CD4-positive, alpha-beta T cell treated with Interleukin-17A for 4 hours (primary cell): Measurements from ENCODE around the gene TPRKB.
"Not testable (repeated sequence)": the region's sequence is repeated elsewhere in the genome, so short reads cannot be mapped to it uniquely, and the experiment has no call there.

ENCODE experiments used
- DNase-seq: peaks from one replicate; pipeline ENCODE4 v3.0.0-alpha.2; 2020; ENCODE audit warnings: mixed read lengths

TPRKB gene

DNA sequence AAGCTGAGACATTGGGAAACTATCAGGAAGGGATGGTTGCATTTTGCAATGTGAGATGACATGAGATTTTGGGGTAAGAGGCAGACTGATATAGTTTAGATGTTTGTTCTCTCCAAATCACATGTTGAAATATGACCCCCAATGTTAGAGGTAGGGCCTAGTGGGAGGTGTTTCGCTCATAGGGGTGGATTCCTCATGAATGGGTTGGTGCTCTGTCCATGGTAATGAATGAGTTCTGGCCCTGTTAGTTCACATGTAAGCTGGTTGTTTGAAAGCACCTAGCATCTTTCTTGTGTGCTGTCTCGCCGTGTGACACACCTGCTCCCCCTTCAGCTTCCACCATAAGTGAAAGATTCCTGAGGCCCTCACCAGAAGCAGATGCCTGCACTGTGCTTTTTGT lies 37.7 kb downstream of the TPRKB start:
- DNase-seq, result no peak

DNA sequence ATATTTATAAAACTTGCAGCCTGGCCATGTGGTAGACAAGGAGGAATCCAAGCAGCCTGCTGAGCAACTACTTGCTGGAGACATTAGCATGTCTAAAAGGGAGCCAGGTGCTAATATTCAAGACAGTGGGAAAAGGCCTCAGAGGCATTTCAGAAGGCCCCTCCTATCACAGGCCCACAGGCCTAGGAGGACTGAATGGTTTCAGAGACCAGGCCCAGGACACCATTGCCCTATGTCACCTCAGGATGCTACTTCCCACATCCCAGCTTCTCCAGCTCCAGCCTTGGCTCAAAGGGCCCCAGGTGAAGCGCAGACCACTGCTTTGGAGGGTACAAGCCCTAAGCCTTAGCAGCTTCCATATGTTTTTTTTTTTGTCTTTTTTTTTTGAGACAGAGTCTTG lies 39.0 kb downstream of the TPRKB start:
- DNase-seq, result no peak

DNA sequence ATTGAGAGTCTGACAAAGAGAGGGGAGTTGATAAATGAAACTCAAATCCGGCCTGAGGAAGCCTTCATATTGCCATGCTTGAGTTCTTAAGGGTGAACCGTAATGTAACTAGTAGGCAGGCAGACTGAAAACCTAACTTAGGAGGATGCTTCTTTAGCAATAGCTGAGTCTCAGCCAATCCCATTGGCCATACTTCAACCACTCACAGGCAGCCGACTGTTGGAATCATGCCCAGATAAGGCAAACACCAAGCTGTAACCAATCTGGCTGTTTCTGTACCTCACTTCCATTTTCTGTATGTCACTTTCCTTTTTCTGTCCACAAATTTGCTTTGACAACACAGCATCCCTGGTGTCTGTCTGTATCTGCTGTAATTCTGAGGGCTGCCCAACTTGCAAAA lies 39.5 kb downstream of the TPRKB start:
- DNase-seq, result no peak

DNA sequence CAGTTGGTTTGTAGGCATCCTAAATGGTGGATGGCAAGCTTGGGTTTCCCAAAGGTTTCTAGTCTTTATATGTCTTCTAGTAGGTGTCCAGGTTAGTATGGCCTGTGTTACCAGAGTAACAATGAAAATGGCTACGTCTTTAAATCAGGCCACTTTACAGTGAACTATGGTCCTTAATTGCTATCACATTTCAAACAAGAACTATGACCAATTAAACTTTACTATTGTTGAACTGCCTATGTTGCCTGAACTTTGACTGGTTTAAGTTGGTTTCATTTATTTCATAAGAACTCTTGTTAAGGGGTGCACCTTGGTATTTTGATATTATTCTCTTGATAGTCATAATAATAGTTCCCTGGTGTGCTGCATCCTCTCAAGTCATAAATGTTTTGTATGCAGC lies 40.2 kb downstream of the TPRKB start:
- DNase-seq, result not testable (repeated sequence)

- DNase-seq, result not testable (repeated sequence)
Observed at GRCh38 chr2:73696521-73696920, 40.6 kb downstream of the TPRKB start.

DNA sequence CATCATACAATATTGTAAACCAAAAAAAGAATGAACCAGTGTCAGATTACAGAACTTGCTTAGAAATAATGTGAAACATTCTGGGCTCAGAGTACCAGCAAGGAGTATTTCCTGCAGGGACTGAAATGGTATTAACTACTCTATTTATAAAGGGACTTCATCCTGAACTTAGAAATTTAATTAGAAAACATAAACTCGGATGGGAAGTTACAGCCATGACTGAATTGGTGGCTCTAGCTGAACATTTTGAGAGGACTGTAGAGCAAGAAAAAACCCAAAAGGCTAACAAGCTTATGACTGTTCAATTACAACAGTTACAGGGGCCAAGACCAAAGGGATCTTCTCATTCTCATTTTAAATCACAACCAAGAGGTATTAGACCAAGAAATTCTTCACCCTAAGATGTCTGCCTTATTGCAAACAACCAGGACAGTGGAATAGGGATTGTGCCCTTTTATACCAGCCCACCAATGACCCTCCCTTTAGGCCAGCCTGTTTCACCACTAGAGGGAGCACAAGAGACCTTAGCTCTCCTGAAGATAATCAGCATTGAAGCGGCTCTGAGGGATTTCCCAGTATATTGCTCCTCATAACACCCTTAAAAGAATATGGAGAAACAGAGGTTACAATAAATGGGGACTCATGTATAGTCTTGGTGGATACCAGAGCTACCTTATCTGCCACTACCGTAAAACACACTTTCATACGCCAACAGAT lies 46.6 kb downstream of the TPRKB start:
- DNase-seq, result peak; percentile 17

- not testable (repeated sequence) for DNase-seq
Observed at GRCh38 chr2:73688494-73688893, 48.7 kb downstream of the TPRKB start.

- DNase-seq, result no peak
Observed at GRCh38 chr2:73685764-73686438, 51.2 kb downstream of the TPRKB start.

GRCh38 chr2:73684905-73685304 lies 52.2 kb downstream of the TPRKB start:
- not testable (repeated sequence) for DNase-seq

GRCh38 chr2:73684325-73684724 lies 52.8 kb downstream of the TPRKB start:
- not testable (repeated sequence) for DNase-seq

DNA sequence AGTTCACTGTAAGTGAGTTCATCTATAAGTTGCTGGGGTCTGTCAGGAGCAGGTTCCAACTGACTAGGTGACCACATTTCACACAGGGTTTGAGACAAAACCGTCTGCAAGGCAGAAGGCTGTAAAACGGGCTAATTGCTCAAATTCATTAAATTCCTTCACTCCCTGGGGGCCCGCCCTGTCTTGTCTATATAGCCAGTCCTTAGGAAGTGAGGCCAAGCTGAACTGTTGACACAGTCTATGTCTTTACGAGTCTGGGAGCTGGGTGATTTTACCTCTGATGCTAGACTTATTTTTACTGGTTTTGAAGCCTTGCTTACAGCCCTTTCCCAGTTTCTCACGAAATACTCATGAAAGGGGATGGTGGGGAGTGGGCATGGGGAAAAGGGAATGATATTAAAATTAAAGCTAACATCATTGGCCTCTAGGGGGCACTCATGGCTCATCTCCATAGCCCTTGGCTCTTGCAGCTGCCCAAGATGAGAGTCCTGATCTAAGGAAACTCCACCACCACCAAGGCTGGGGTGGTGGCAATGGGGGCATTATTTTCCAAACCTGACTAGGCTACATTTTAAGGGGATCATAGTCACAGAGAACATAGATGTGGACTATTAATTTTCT lies 57.1 kb downstream of the TPRKB start:
- peak; percentile 22 for DNase-seq
